WTC11 (cell line): ENCODE data around the gene SAMD9L. TPM values are rescaled to one million over a fixed set of nuclear protein-coding genes. Genes with fewer than 3 reads are reported as not detected.

ENCODE experiments used
- ATAC-seq: fragments of 200-7000 bp; cut with Tn5 transposase; 2 replicates; pipeline ENCODE4 v1.10.0; 2021; ENCODE audit warnings: mild to moderate bottlenecking, moderate library complexity
- CTCF ChIA-PET: fragments of 300-600 bp; sonication (Branson Sonifier 250); formaldehyde crosslinking; loops from one replicate; lab custom pipeline; 2021; ENCODE audit warnings: antibody characterized with exemption; lab: Charles Lee
- POLR2A ChIA-PET: fragments of 350-600 bp; sonication (Branson Sonifier 250); formaldehyde crosslinking; loops from one replicate; lab custom pipeline; 2021; ENCODE audit warnings: antibody characterized with exemption; lab: Charles Lee
- DNase-seq: peaks from one replicate; pipeline ENCODE4 v3.0.0; 2021; ENCODE audit warnings: low spot score
- H3K27ac Mint-ChIP-seq: 2 replicates; pipeline ENCODE4 v1.8.0; 2021; ENCODE audit warnings: mixed read lengths
- H3K27me3 Mint-ChIP-seq: 2 replicates; pipeline ENCODE4 v1.8.0; 2021; ENCODE audit warnings: low read depth, mild to moderate bottlenecking, moderate library complexity, mixed read lengths
- H3K36me3 Mint-ChIP-seq: 2 replicates; pipeline ENCODE4 v1.8.0; 2021; ENCODE audit warnings: mixed read lengths
- H3K4me1 Mint-ChIP-seq: 2 replicates; pipeline ENCODE4 v1.8.0; 2022; ENCODE audit warnings: mixed read lengths
- H3K4me3 Mint-ChIP-seq: 2 replicates; pipeline ENCODE4 v1.8.0; 2021; ENCODE audit warnings: mild to moderate bottlenecking, moderate library complexity, mixed read lengths
- H3K9me3 Mint-ChIP-seq: 2 replicates; pipeline ENCODE4 v1.8.0; 2021; ENCODE audit warnings: mixed read lengths
- JAZF1 ChIP-seq: fragments of 250-450 bp; sonication (Bioruptor Pico); IDR thresholded peaks from 2 replicates; pipeline ENCODE4 v1.9.0; 2021; ENCODE audit warnings: moderate library complexity, mild to moderate bottlenecking, inconsistent platforms
- JUN ChIP-seq: sonication (generic); formaldehyde crosslinking; IDR thresholded peaks from 2 replicates; pipeline ENCODE4 v1.8.0; 2023; ENCODE audit warnings: mild to moderate bottlenecking, missing genetic modification reagents
- NFE2L1 ChIP-seq: sonication (generic); formaldehyde crosslinking; IDR thresholded peaks from 2 replicates; pipeline ENCODE4 v1.8.1; 2023; ENCODE audit warnings: missing genetic modification reagents
- NFYB ChIP-seq: sonication (generic); formaldehyde crosslinking; conservative IDR thresholded peaks from 2 replicates; pipeline ENCODE4 v1.8.0; 2022; ENCODE audit warnings: low read depth, missing genetic modification reagents
- OVOL2 ChIP-seq: fragments of 250-450 bp; sonication (Bioruptor Pico); IDR thresholded peaks from 2 replicates; pipeline ENCODE4 v1.9.0; 2021; ENCODE audit warnings: mild to moderate bottlenecking, borderline replicate concordance
- RELA ChIP-seq: sonication (generic); formaldehyde crosslinking; IDR thresholded peaks from 2 replicates; pipeline ENCODE4 v1.8.1; 2022; ENCODE audit warnings: missing genetic modification reagents, mild to moderate bottlenecking, borderline replicate concordance
- TEAD1 ChIP-seq: sonication (generic); formaldehyde crosslinking; IDR thresholded peaks from 2 replicates; pipeline ENCODE4 v1.8.0; 2022; ENCODE audit warnings: mild to moderate bottlenecking, missing genetic modification reagents
- TP53 ChIP-seq: sonication (generic); formaldehyde crosslinking; IDR thresholded peaks from 2 replicates; pipeline ENCODE4 v1.8.1; 2023; ENCODE audit warnings: mild to moderate bottlenecking, missing genetic modification reagents
- ZNF263 ChIP-seq: sonication (generic); formaldehyde crosslinking; IDR thresholded peaks from 2 replicates; pipeline ENCODE4 v1.8.1; 2022; ENCODE audit warnings: low read depth, mild to moderate bottlenecking, moderate library complexity, missing genetic modification reagents
- ZNF396 ChIP-seq: fragments of 250-450 bp; sonication (Bioruptor Pico); IDR thresholded peaks from 2 replicates; pipeline ENCODE4 v1.8.0; 2021; ENCODE audit warnings: mild to moderate bottlenecking, moderate library complexity, borderline replicate concordance
- total RNA-seq: library from RNA; stranded (reverse); gene quantifications from 3 replicates; pipeline ENCODE4 v1.2.3, GENCODE V29; 2021
- TF ChIP-seq, protein P1 (sequence below): fragments of 200-600 bp; IDR thresholded peaks from 2 replicates; pipeline ENCODE4 v1.8.0; 2022; ENCODE audit warnings: antibody characterized with exemption
- TF ChIP-seq, protein P2 (sequence below): sonication (generic); formaldehyde crosslinking; IDR thresholded peaks from 2 replicates; pipeline ENCODE4 v1.8.0; 2022; ENCODE audit warnings: missing genetic modification reagents
- TF ChIP-seq, protein P3 (sequence below): sonication (generic); formaldehyde crosslinking; IDR thresholded peaks from 2 replicates; pipeline ENCODE4 v1.8.0; 2023; ENCODE audit warnings: missing genetic modification reagents, mild to moderate bottlenecking, borderline replicate concordance
- TF ChIP-seq, protein P4 (sequence below): sonication (generic); formaldehyde crosslinking; IDR thresholded peaks from 2 replicates; pipeline ENCODE4 v1.8.1; 2023; ENCODE audit warnings: mild to moderate bottlenecking, missing genetic modification reagents, moderate library complexity
- TF ChIP-seq, protein P5 (sequence below): sonication (generic); formaldehyde crosslinking; IDR thresholded peaks from 2 replicates; pipeline ENCODE4 v1.8.1; 2022; ENCODE audit warnings: missing genetic modification reagents, borderline replicate concordance
- TF ChIP-seq, protein P6 (sequence below): fragments of 250-450 bp; sonication (Bioruptor Pico); IDR thresholded peaks from 2 replicates; pipeline ENCODE4 v1.8.0; 2021; ENCODE audit warnings: mild to moderate bottlenecking

SAMD9L gene
- total RNA-seq, 1 experiment from 2014 or later: 0.15 TPM

DNA sequence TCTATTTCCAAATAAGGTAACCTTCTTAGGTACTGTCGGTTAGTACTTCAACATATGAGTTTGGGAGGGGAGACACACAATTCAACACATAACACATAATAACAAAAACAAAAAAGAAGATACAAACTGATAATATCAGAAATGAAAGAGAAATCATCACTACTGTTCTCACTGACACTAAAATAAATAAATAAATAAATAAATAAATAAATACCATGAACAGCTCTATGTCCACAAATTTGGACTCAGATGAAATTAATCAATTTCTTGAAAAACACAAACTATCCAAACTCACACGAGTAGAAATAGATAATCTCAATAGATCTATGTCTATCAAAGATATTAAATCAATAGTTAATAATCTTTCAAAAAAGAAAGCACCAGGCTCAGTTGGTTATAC lies 24.5 kb upstream of the SAMD9L start (continued):
- TF ChIP-seq, protein P1, sequence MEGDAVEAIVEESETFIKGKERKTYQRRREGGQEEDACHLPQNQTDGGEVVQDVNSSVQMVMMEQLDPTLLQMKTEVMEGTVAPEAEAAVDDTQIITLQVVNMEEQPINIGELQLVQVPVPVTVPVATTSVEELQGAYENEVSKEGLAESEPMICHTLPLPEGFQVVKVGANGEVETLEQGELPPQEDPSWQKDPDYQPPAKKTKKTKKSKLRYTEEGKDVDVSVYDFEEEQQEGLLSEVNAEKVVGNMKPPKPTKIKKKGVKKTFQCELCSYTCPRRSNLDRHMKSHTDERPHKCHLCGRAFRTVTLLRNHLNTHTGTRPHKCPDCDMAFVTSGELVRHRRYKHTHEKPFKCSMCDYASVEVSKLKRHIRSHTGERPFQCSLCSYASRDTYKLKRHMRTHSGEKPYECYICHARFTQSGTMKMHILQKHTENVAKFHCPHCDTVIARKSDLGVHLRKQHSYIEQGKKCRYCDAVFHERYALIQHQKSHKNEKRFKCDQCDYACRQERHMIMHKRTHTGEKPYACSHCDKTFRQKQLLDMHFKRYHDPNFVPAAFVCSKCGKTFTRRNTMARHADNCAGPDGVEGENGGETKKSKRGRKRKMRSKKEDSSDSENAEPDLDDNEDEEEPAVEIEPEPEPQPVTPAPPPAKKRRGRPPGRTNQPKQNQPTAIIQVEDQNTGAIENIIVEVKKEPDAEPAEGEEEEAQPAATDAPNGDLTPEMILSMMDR: no peak
- TF ChIP-seq ZNF263 (CRISPR knock-in tag) (no peak), NFYB (CRISPR knock-in tag) (no peak), OVOL2 (CRISPR knock-in tag) (no peak)
- TF ChIP-seq, protein P2, sequence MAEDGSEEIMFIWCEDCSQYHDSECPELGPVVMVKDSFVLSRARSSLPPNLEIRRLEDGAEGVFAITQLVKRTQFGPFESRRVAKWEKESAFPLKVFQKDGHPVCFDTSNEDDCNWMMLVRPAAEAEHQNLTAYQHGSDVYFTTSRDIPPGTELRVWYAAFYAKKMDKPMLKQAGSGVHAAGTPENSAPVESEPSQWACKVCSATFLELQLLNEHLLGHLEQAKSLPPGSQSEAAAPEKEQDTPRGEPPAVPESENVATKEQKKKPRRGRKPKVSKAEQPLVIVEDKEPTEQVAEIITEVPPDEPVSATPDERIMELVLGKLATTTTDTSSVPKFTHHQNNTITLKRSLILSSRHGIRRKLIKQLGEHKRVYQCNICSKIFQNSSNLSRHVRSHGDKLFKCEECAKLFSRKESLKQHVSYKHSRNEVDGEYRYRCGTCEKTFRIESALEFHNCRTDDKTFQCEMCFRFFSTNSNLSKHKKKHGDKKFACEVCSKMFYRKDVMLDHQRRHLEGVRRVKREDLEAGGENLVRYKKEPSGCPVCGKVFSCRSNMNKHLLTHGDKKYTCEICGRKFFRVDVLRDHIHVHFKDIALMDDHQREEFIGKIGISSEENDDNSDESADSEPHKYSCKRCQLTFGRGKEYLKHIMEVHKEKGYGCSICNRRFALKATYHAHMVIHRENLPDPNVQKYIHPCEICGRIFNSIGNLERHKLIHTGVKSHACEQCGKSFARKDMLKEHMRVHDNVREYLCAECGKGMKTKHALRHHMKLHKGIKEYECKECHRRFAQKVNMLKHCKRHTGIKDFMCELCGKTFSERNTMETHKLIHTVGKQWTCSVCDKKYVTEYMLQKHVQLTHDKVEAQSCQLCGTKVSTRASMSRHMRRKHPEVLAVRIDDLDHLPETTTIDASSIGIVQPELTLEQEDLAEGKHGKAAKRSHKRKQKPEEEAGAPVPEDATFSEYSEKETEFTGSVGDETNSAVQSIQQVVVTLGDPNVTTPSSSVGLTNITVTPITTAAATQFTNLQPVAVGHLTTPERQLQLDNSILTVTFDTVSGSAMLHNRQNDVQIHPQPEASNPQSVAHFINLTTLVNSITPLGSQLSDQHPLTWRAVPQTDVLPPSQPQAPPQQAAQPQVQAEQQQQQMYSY (CRISPR knock-in tag): no peak
- TF ChIP-seq, protein P3, sequence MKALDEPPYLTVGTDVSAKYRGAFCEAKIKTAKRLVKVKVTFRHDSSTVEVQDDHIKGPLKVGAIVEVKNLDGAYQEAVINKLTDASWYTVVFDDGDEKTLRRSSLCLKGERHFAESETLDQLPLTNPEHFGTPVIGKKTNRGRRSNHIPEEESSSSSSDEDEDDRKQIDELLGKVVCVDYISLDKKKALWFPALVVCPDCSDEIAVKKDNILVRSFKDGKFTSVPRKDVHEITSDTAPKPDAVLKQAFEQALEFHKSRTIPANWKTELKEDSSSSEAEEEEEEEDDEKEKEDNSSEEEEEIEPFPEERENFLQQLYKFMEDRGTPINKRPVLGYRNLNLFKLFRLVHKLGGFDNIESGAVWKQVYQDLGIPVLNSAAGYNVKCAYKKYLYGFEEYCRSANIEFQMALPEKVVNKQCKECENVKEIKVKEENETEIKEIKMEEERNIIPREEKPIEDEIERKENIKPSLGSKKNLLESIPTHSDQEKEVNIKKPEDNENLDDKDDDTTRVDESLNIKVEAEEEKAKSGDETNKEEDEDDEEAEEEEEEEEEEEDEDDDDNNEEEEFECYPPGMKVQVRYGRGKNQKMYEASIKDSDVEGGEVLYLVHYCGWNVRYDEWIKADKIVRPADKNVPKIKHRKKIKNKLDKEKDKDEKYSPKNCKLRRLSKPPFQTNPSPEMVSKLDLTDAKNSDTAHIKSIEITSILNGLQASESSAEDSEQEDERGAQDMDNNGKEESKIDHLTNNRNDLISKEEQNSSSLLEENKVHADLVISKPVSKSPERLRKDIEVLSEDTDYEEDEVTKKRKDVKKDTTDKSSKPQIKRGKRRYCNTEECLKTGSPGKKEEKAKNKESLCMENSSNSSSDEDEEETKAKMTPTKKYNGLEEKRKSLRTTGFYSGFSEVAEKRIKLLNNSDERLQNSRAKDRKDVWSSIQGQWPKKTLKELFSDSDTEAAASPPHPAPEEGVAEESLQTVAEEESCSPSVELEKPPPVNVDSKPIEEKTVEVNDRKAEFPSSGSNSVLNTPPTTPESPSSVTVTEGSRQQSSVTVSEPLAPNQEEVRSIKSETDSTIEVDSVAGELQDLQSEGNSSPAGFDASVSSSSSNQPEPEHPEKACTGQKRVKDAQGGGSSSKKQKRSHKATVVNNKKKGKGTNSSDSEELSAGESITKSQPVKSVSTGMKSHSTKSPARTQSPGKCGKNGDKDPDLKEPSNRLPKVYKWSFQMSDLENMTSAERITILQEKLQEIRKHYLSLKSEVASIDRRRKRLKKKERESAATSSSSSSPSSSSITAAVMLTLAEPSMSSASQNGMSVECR (CRISPR knock-in tag): no peak

DNA sequence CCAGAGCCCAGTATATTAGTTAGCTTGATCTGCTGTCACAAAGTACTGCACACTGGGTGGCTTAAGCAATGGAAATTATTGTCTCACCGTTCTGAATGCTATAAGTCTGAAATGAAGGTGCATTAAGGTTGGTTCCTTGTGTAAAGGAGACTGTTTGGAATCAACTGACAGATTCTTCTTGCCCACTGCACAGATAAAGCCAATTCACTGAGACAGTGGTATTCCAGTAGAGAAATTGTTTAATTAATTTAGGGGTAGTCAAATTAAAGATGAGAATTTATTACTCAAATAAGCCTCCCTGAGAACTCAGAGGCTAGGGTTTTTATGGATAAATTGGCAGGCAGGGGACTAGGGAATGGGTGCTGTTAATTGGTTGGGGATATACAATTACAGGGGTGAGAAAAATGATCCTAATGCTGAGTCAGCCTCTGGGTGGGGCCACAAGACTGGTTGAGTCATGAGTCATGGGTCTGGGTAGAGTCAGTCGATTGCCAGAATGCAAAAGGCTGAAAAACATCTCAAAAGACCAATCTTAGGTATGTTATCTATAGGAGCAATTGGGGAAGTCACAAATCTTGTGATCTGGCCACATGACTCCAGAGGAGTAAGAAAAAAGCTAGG lies 23.5 kb upstream of the SAMD9L start:
- H3K4me1 Mint-ChIP-seq: no peaks in the 10 kb centered on the region

DNA sequence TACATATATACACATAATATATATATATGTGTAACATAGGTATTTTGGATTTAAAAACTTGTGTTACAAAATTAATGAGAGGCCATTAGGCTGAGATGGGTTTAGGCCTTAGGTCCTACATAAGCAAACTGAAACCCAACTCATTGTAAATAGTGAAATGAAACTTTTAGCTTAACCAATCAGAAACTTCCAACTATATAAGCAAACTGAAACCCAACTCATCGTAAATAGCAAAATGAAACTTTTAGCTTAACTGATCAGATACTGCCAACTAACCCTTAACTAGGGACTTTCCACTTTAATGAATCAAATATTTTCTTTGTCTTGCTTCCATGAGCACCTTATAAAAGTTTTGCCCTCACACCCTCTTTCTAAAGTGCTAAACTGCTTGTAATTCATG lies 17.3 kb upstream of the SAMD9L start:
- DNase-seq (no peak), ATAC-seq (no peak)
- Mint-ChIP-seq H3K27me3 (peaks cover 26% of the 10 kb centered on the region), H3K27ac (no peak overlapping the region), H3K4me1 (no peaks in the 10 kb centered on the region), H3K36me3 (no peaks in the 10 kb centered on the region), H3K4me3 (no peak overlapping the region), H3K9me3 (peaks cover 6% of the 10 kb centered on the region)
- CTCF ChIA-PET: no interaction called here
- POLR2A ChIA-PET: no interaction called here
- TF ChIP-seq, protein P4, sequence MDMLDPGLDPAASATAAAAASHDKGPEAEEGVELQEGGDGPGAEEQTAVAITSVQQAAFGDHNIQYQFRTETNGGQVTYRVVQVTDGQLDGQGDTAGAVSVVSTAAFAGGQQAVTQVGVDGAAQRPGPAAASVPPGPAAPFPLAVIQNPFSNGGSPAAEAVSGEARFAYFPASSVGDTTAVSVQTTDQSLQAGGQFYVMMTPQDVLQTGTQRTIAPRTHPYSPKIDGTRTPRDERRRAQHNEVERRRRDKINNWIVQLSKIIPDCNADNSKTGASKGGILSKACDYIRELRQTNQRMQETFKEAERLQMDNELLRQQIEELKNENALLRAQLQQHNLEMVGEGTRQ: no peak
- no peak for TF ChIP-seq TEAD1 (CRISPR knock-in tag)
- no peak for TF ChIP-seq RELA
- no peak for TF ChIP-seq NFE2L1 (CRISPR knock-in tag)
- TF ChIP-seq, protein P5, sequence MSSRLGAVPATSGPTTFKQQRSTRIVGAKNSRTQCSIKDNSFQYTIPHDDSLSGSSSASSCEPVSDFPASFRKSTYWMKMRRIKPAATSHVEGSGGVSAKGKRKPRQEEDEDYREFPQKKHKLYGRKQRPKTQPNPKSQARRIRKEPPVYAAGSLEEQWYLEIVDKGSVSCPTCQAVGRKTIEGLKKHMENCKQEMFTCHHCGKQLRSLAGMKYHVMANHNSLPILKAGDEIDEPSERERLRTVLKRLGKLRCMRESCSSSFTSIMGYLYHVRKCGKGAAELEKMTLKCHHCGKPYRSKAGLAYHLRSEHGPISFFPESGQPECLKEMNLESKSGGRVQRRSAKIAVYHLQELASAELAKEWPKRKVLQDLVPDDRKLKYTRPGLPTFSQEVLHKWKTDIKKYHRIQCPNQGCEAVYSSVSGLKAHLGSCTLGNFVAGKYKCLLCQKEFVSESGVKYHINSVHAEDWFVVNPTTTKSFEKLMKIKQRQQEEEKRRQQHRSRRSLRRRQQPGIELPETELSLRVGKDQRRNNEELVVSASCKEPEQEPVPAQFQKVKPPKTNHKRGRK (CRISPR knock-in tag): no peak
- TF ChIP-seq ZNF263 (CRISPR knock-in tag): no peak
- TF ChIP-seq, protein P6, sequence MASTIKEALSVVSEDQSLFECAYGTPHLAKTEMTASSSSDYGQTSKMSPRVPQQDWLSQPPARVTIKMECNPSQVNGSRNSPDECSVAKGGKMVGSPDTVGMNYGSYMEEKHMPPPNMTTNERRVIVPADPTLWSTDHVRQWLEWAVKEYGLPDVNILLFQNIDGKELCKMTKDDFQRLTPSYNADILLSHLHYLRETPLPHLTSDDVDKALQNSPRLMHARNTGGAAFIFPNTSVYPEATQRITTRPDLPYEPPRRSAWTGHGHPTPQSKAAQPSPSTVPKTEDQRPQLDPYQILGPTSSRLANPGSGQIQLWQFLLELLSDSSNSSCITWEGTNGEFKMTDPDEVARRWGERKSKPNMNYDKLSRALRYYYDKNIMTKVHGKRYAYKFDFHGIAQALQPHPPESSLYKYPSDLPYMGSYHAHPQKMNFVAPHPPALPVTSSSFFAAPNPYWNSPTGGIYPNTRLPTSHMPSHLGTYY: no peak
- TF ChIP-seq ZNF396 (CRISPR knock-in tag): no peak

More for the DNA sequence above, 23.5 kb upstream of the SAMD9L start:
- H3K36me3 Mint-ChIP-seq: peaks cover 6% of the 10 kb centered on the region
- DNase-seq: no peak
- ATAC-seq: no peak
- H3K27ac Mint-ChIP-seq: no peak overlapping the region
- TF ChIP-seq JAZF1 (CRISPR knock-in tag): no peak
- no peak for TF ChIP-seq JUN
- no peak for TF ChIP-seq TP53
- TF ChIP-seq, protein P1: no peak
- peaks cover 42% of the 10 kb centered on the region for H3K9me3 Mint-ChIP-seq
- POLR2A ChIA-PET: no interaction called here
- CTCF ChIA-PET: no interaction called here
- no peak overlapping the region for H3K4me3 Mint-ChIP-seq
- peaks cover 23% of the 10 kb centered on the region for H3K27me3 Mint-ChIP-seq
